ENCODE measurements around the gene PLA2G2C.
"Not testable (repeated sequence)": the region's sequence is repeated elsewhere in the genome, so short reads cannot be mapped to it uniquely, and the experiment has no call there.

PLA2G2C gene

GRCh38 chr1:20130518-20130917 is 55.8 kb downstream of the PLA2G2C start:
- DNase-seq (ENCODE audit: low read depth): not testable (repeated sequence)

GRCh38 chr1:20126806-20127440 is 59.4 kb downstream of the PLA2G2C start:
- no peak for DNase-seq (ENCODE audit: low read depth)

DNA sequence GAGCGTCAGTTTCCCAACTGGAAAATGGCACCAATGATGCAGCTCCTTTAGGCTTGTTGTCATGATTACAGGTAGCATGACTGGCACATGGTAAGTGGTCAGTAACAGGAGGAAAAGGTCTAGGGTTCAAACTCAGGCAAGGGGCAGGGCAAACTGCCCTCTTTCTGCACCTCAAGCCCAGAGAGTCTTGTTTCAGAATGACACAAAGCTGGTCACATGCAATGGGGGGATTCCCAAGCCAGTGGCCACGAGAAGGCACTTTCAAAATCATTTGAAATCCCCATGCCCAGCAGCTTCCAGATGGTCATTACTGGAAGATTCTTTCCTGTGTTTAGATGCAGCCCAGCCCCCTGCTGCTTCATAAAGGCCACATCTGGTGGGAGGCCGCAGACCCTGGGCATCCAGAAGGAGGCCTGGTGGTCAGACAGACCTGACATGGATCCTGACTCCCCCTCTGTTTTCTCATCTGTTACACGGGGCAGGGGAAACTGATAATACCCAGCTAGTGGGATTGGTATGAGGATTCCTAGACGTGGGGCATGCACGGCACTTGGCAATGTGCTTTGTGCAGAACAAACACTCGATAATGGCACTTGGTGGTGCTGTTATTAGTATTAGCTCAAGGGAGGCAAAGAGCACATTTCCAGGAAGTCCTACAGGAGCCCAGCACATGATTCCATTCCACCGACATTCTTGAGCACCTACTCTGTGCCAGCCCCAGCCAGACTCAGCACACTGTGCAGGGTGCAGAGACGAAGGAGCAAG is 60.1 kb downstream of the PLA2G2C start:
- no peak for DNase-seq (ENCODE audit: low read depth)

DNA sequence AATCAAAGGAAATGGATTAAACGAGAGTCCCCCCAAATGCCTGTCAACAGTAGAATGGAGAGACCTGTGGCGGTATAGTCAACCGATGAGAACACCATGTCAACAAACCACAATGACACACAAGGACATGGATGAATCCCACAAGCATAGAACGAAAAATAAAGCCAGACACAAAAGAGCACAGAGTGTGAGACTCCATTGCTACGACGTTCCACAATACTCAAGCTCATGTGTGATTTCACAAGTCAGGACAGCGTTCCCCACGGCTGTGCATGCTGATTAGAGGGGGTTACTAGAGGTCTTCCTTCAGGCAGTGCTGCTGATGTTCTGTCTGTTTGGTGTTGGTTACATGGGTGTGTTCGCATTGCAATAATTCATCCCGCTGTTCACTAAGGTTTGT is 61.2 kb downstream of the PLA2G2C start:
- DNase-seq (ENCODE audit: low read depth): no peak

- no peak for DNase-seq (ENCODE audit: low read depth)
These were observed 61.8 kb downstream of the PLA2G2C start for GRCh38 chr1:20124456-20125057.

DNA sequence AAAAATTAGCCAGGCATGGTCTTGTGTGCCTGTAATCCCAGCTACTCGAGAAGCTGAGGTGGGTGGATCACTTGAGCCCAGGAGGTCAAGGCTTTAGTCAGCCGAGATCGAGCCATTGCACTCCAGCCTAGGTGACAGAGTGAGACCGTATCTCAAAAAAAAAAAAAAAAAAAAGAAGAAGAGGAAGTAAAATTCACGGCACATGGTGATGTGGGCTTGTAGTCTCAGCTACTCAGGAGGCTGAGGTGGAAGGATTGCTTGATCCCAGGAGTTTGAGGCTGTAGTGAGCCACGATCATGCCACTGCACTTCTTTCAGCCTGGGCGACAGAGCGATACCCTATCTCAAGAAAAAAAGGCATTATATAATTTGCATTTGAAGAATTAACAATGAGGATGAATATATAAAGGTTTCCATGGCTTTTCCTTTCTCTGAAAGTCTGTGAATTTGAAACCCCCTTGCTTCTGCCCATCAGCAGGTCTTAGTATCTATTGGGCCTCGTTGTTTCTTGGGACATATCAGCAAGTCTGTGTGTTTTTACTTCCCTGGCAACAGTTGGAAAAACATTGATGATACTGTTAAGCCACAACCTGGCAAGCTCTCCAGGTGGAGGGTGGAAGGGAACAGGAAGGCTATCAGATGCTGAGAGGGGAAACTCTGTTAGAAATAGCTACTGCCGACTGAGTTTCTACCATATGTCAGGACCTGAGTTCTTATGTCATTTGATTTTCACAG is 62.4 kb downstream of the PLA2G2C start:
- no peak for DNase-seq (ENCODE audit: low read depth)

DNA sequence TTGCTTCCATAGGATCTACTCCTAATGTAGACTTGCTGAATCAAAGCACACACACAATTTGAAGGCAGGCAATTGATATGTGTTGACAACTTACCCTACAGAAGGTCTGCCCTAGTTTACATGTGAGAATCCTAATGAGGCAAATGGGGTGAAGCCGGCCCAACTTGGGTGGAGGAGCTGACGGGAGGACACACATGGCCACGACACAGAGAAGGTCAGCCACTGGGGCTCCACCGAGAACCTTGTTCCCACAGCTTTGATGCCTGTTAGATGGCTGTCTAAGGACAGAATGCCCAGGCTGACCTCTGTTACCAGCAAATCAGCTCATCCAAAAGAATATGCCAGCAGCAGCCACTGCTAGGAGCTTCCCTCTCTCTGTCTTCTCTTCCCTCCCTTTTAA is 65.5 kb downstream of the PLA2G2C start:
- DNase-seq (ENCODE audit: low read depth): no peak

DNA sequence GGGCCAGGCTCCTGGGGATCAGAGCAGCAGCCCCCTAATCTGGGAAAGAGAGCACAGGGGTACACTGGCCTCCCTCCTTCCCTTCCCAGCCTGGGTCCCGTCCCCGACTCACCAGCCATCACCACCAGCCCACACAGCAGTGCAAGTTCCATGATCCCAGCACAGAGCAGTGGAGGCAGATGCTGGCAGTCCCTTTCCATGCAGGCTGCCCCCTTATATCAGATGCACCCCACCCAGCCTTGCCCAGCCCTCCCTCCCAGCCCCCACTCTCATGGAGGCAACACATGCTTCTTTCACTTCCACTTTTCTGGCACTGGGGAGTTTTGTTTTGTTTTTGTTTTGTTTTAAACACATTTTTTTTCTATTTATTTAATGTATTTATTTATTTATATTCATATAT is 67.0 kb downstream of the PLA2G2C start, which contains the start of gene PLA2G2D:
Gene PLA2G2D, minus strand, starts transcription at position 190 of the 400 bp plus-strand sequence. Its CDS starts 38 bp downstream, at position 152.
- no peak for DNase-seq (ENCODE audit: low read depth)

- DNase-seq (ENCODE audit: low read depth): no peak
These were observed 69.1 kb downstream of the PLA2G2C start for GRCh38 chr1:20117236-20117635.

DNA sequence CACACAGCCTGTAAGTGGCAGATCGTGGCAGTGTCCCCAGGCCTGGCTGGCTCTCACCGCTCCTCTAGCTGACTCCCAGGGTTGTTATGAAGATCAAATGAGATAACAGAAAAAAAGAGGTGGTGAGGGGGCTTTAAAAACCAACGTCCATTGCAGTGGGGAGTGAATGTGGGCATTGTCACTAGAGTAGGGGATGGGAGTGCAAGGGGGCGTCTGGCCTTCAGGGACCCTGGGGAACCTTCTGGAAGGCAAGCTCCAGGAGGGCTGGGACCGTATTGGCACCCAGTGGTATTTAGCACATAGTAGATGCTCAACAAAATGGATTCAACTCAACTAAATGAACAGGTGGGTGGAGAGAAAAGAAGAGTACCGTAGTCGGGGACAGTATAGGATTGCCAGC is 70.4 kb downstream of the PLA2G2C start:
- no peak for DNase-seq (ENCODE audit: low read depth)

- no peak for DNase-seq (ENCODE audit: low read depth)
These were observed 70.8 kb downstream of the PLA2G2C start for GRCh38 chr1:20115479-20115878.

DNA sequence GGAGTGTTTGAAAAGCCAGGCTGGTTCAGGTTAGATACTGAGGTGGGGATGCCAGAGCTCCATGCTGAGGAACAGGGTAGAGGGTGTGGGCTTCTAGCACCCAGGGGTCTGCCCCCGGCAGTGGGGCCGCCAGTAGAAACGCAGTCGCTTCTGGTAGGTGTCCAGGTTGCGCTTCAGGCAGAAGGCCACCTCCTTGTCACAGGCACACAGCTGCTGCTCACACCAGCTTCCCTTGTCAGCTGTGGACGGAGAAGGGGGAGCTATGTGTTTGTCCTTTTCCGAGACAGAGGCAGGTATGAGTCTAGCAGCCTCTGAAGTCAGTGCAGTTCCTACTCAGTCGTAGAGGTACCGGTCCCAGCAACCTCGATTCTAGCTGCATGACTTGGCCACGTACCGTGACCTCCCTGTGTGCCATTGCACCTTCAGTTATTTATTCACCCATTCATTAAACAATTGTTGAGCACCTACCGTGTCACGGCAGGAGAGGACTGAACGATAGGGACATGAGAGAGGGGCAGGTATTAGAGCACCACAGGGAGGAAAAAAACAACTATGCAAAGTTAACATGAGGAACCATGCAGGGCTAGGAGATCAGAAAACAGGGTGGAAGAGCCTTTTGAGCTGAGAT is 72.2 kb downstream of the PLA2G2C start:
- no peak for DNase-seq (ENCODE audit: low read depth)
